NCI-H146 treated with DMSO at 0.1 percent for 48 hours (cell line): ENCODE results near the gene GTF2A1.
A peak's percentile ranks its signal among the peaks of the same experiment; 100 is the strongest.
"Not testable (repeated sequence)": the region's sequence is repeated elsewhere in the genome, so short reads cannot be mapped to it uniquely, and the experiment has no call there.

Source experiments
- DNase-seq: peaks from one replicate; lab custom pipeline; 2025; ENCODE audit not compliant: unreplicated experiment; lab: John Stamatoyannopoulos, UW

The GTF2A1 gene

DNA sequence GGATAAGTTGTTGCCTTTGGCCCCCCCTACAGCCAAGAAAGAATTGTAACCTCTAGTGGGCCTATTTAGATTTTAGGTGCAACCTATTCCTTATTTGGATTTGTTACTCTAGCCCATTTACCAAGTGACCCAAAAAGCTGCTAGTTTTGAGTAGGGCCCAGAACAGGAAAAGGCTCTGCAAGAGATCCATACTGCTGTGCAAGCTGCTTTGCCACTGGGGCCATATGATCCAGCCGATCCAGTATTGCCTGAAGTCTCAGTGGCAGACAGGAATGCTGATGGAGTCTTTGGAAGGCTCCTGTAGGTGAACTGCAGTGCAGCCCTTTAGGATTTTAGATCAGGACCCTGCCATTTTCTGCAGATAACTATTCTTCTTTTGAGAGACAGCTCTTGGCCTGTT lies 12.9 kb upstream of the GTF2A1 start:
- DNase-seq = no peak

DNA sequence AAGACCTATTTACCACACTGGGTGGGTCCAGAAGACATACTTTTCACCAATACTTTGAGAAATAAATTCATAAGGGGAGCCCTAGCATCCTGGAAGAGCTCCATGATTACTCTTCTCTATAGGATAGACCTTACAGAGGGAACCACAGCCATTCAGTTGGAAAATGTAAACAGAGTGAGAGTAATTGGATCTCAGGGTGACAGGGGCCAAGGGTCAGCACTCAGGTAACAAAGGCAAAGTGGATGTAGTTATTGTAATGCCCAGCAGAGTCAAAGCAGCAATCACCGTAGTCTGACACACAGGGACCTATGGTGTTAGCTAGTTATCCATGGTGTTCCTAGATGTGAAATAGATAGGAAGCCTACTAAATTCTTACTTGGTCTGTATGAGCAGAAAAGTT lies 10.8 kb upstream of the GTF2A1 start:
- DNase-seq = peak; percentile 75

DNA sequence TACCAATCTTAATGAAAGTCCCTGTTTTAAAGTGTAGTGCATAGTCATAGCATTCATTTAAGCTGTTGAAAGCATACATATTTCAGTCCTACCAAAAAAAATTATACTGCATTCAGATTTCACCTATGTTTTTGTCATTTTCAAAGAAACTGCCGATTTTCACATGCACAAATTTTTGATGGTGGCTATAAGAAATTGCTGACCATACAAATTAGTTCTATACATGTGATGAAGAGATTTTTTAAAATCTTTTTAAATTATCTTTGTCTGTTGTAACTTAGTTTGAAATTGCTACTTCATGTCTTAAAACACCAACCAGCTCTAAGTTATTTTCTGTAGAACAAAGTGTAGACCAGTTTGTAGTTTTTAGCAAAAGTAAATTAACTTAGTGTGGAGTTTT lies 3.5 kb upstream of the GTF2A1 start:
- no peak for DNase-seq

DNA sequence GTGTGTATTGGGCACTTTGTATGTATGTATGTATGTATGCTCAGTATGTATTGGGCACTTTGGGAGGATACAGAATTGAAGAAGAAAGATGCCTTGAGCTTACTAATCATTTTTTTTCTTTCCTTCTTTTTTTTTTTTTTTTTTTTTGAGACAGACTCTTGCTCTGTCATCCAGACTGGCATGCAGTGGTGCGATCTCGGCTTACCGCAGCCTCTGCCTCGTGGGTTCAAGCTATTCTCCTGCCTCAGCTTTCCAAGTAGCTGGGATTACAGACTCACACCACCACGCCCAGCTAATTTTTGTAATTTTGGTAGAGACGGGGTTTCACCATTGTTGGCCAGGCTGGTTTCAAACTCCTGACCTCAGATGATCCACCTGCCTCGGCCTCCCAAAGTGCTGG lies 3.0 kb upstream of the GTF2A1 start:
- DNase-seq = not testable (repeated sequence)

- no peak for DNase-seq
Observed at GRCh38 chr14:81222691-81223090, 1.9 kb upstream of the GTF2A1 start.

GRCh38 chr14:81222126-81222525 lies 1.4 kb upstream of the GTF2A1 start:
- no peak for DNase-seq

DNA sequence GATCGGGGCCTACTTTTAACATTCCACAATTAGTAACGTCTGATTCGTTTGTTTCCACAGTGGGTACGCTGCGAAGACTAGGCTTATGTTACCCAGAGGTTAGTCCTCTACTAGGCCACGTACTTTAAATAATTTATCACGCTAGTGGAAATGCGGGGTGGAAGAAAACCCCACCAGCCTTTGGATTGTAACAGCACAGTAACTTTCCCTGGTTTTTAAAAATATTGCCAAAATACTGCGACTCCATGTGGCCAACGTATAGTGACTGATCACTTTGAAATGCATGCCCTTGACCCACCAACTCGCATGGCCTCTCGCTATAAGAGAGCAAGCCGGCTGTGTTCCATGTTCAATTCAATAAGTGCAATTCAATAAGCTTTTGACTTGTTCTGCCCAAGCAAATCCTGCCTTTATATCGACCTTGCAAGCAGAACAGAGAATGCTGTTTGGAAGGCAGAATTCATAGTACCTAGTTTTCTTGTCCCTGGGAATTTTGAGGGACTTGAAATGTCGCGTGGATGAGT lies 882 bp upstream of the GTF2A1 start:
- no peak for DNase-seq

DNA sequence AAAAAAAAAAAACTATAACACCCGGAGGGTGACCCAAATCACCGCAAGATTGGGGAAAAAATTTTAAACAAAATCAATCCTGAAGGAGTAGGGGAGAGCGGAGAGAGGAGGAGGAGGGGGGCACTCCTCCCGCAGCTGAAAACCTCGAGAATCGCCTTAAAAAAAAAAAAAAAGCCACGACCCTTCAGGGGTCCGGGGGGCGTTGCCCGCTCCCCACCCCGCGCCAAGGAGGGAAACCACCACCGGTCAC lies 254 bp downstream of the GTF2A1 start:
- peak; percentile 35 for DNase-seq

- DNase-seq = no peak
Observed at GRCh38 chr14:81219759-81220579, 790 bp downstream of the GTF2A1 start.

DNA sequence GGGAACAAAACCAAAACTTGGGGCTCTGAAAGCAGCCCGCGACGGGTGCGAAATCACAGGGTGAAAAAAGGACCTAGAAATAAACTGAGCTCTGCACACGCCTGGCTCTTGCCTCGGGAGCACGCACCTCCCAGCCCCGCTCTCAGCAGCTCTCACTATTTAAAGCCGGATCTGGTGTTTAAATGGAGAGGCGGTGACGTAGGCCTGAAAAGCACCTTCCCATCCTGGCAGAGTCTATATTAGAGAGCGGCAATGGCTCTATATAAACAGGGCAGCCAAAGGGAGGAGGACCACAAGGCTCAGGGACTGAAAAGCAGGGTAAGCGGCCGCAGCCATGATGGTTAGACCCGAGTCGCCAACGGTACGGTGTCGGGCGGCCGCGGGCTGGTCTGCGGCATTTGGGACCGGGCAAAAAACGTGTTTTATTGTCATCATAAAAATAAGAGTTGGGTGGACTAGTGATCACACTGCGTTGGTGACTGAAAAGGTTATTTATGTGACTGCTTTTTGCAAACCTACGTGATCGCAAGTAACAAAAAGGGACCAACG lies 1.5 kb downstream of the GTF2A1 start:
- DNase-seq = peak; percentile 92

DNA sequence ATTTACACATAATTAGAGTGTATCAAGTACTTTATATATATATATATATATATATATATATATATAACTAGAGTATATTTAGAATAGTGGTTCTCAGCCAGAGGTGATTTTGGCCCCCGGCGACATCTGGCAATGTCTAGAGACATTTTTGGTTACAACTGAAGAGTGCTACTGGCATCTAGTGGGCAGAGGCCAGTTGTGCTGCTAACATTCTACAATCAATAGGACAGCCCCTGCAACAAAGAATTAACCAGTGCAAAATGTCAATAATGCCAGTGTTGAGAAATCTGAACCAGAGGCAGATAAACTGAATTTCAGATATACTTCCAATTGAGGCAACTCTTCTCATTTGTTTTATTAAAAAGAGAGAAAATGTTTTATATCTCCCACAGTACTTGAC lies 8.9 kb downstream of the GTF2A1 start:
- no peak for DNase-seq

GRCh38 chr14:81209167-81209836 lies 11.5 kb downstream of the GTF2A1 start:
- no peak for DNase-seq

DNA sequence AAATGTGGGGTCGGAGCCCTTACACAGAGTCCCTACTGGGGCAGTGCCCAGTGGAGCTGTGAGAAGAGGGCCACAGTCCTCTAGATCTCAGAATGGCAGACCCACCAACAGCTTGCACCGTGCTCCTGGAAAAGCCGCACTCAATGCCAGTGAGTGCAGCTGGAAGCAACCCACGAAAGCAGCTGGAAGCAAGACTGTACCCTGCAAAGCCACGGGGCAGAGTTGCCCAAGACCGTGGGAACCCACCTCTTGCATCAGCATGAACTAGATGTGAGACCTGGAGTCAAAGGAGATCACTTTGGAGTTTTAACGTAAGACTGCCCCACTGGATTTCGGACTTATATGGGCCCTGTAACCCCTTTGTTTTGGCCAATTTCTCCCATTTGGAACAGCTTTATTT lies 12.3 kb downstream of the GTF2A1 start:
- DNase-seq = no peak

DNA sequence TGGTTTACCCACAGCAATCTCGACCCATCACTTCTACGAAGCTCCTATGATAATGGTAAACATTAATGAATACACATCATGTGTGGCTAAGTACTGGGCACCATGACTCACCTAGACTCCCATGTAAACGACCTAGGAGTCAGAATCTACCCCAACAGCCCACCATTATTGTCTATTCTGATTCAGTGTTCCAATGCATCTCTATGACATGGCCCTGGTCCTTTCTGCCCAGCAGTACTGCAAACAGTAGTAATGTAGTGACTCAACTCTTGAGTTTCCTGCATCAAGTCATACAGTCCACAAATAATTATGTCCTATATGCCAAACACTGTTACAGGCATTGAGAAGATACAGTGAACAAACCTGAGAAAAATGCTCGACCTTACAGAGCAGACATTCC lies 14.6 kb downstream of the GTF2A1 start:
- no peak for DNase-seq

DNA sequence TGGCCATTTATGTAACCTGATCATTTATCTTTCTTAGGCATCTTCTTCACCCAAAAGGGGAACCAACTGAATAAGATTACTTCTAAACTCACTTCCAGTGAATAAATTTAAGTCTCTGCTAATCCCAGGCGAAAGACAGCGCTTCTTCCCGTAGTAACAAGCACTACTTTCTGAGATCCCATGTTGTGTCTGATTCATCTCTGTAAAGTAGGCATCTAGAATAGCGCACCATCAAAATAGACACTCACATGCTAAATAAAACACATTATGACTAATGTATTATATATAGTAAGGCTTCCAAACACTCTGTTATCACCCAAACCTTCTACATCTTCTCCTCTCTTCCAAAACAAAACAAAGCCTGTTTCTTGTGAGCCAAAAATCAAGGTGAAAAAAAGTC lies 15.1 kb downstream of the GTF2A1 start:
- DNase-seq = no peak

DNA sequence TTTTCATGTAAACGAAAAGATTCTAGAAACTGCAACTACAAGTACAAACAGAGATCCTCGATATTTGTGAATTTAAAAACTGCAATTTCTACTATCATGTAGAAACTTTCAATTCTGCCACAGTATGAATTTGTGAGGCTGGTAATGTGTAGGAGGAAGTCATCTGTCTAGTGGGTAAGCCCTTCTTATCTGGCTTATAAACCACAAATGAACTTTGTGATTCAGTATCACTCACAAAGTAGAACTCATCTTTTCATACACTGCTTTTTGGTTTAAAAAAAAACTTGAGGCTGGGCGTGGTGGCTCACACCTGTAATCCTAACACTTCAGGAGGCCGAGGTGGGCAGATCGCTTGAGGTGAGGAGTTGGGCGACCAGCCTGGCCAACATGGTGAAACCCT lies 20.7 kb downstream of the GTF2A1 start:
- DNase-seq = no peak

DNA sequence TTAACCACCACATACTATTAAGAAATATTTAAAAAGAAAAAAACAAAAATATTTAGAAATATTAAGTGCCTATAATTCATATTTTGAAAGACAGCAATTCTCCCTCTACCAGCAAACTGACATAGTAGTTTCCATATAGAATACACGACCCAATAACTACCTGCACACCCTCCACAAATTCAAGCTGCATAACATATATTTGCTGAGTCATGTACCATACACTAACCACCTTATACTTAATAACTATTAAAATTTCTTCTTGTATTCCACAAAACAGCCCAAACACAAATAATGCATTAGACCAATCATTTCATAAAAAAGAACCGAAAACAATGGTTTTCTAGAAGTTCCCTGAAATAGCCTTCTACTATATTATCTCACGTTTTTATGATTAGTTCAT lies 21.7 kb downstream of the GTF2A1 start:
- no peak for DNase-seq

GRCh38 chr14:81198651-81199050 lies 22.1 kb downstream of the GTF2A1 start:
- DNase-seq = no peak

GRCh38 chr14:81193924-81194633 lies 26.7 kb downstream of the GTF2A1 start:
- DNase-seq = no peak

DNA sequence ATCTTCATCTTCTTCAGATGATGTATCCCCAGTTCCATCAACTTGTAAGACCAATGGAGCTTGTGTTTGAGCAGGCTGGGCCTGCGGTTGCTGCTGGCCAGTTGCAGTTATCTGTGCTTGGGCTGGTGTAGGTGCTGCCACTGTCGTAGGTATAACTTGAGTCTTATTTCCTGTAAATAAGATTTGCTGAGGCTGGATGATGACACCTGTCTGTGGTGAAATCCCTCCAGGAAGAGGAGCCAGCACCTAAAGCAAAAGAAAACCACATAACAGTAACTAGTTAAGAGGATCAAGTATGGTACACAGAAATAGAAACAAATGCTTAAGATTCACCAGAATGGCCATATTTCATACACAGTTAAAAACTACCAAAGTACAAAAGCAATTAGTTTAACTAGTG lies 28.2 kb downstream of the GTF2A1 start:
- DNase-seq = no peak

GRCh38 chr14:81187832-81188522 lies 32.8 kb downstream of the GTF2A1 start:
- DNase-seq = no peak
